Glomerular visceral epithelial cell (primary cell): ENCODE data around the gene DNAJC16.
A peak's percentile ranks its signal among the peaks of the same experiment; 100 is the strongest.
"Not testable (repeated sequence)": the region's sequence is repeated elsewhere in the genome, so short reads cannot be mapped to it uniquely, and the experiment has no call there.

Source experiments
- DNase-seq: peaks from one replicate; pipeline ENCODE4 v3.0.0-alpha.2; 2016; ENCODE audit errors: extremely low spot score

Gene DNAJC16

GRCh38 chr1:15507278-15507677, 19.4 kb upstream of the DNAJC16 start:
- no peak for DNase-seq

DNA sequence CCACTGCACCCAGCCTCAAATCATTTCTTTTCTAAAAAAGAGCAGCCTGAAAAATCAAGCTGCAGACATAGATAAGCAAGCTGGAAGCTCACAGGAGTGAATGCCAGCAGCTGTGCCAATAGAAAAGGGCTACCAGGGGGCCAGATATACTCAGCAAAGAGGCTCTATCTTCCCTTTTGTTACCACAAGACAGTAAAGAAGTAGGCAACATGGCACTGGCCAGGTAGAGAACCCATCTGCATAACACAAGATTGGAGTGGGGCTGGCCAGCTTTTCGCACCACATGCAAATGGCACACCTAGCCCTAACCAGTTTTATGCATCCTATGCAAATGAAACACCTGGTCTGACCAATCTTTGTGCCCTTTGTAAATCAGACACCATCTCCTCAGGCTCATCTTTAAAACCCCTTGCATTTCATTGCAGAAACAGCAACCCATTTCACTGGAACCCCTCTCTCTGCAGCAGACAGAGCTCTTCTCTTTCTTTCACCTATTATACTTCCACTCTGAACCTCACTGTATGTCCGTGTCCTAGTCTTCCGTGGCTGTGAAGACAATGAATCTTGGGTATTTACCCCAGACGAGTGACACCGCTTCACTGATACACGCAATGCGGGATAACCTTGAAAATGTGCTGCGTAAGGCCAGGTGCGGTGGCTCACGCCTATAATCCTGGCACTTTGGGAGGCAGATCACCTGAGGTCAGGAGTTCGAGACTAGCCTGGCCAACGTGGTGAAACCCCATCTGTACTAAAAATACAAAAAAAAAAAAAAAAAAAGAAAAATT, 17.8 kb upstream of the DNAJC16 start:
- no peak for DNase-seq

DNA sequence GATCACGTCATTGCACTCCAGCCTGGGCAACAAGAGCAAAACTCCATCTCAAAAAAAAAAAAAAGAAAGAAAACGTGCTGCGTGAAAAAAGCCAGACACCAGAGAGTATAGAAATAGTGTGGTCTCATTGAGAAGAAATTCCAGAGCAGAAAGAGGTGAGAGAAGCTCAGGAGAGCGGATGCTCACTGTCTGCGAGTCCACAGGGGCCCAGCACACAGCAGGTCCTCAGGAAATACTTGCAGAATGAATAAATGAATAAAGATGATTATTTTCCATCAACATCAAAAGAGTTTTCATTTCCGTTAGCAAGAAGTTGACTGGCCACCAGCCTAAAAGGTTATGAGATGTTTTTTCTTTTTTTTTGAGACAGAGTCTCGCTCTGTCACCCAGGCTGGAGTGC, 17.1 kb upstream of the DNAJC16 start:
- DNase-seq: no peak

DNA sequence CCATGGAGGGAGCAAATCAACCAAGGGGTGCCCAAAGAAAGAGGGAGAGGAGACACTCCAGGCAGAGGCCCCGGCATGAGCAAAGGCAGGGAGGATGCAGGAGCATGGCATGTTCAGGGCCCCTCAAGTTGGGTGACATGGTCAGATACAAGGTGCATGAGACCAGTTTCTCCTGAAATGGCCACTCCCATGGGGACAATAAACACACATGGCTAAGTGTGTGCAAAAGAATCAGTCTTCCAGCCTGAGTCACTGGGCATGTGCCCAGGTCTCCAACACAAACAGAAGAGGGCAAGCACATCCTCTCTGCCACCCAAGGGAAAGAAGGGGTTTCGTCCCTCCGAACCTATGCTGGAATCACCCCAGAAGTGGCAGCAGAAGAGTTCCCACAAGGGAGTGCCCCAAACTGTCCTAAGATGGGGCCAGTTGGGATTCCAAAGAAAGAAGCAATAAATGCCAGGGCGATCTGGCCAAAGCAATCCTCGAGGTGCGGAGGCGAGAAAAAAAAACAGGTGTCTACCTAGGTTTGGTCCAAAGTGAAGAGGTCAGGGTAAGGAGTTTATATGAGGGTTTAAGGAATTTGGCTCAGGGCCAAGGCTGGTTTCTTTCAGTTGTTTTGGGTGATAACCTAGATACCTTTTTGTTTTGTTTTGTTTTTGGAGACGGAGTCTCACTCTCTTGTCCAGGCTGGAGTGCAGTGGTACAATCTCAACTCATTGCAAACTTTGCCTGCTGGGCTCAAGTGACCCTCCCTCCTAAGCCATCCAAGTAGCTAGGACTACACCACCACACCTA, 15.8 kb upstream of the DNAJC16 start:
- DNase-seq: no peak

DNA sequence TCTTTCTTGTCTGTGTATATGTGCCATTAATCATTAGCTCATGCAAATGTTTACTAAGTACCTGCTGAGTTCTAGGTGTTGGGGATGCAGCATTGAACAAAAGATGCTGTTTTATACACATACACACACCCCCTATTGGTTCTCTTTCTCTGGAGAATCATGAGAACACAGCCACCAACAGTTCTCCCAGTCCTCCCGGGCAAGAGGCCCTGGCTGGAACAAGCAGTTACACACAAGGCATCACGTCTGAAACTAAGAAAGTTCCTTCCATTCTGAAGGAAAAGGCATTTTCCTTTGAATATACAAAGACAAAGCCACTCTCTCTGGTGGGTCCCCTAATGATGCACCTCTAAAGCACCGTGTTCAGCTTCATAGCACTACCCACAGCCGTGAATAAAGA, 13.5 kb upstream of the DNAJC16 start:
- no peak for DNase-seq

DNA sequence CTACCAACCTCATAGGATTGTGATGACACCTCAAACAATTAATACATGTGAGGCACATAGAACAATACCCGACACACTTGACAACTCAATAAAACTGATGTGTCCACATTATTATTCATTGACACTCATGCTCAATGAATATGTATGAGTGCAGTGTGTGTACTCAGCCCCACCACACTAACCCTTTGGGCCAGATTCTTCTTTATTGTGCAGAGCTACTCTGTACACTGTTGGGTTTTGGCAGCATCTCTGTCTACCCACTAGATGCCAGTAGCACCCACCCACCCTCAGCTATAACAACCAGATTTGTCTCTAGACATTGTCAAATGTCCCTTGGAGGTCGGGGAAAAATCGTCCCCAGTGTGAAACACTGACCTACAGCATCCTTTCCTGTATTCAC, 12.7 kb upstream of the DNAJC16 start:
- no peak for DNase-seq

DNA sequence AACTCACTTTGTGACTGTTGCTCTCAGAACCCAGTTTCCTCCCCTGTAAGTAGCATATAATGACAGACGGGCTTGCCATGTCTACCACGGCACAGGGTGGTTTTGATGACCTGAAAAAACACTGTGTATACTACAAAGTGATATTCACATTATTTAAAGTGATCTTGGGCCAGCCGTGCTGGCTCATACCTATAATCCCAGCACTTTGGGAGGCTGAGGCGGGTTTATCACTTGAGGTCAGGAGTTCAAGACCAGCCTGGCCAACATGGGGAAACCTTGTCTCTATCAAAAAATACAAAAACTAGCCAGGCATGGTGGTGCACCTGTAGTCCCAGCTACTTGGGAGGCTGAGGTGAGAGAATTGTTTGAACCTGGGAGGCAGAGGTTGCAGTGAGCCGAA, 12.1 kb upstream of the DNAJC16 start:
- DNase-seq: not testable (repeated sequence)

- no peak for DNase-seq
Measured at GRCh38 chr1:15515022-15515663, 11.5 kb upstream of the DNAJC16 start.

GRCh38 chr1:15519625-15520024, 7.0 kb upstream of the DNAJC16 start:
- DNase-seq: no peak

GRCh38 chr1:15521206-15521906, 5.3 kb upstream of the DNAJC16 start:
- DNase-seq: not testable (repeated sequence)

DNA sequence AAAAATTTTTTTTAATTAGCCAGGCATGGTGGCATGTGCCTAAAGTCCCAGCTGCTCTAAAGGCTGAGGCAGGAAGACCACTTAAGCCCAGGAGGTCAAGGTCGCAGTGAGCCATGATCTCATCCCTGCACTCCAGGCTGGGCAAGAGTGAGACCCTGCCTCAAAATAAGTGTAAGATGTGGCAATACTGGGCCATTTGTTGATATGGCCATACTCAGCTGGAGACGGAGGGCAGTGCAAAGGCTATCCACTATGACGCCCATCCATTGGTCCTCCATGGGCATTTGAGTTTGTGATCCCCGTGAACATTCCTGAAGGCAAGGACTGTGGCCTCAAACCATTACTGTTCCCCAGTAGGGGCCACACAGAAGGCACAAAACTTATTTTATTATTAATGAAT, 4.1 kb upstream of the DNAJC16 start:
- DNase-seq: no peak

GRCh38 chr1:15523104-15524020, 3.3 kb upstream of the DNAJC16 start:
- DNase-seq: no peak

GRCh38 chr1:15524021-15524282, 2.7 kb upstream of the DNAJC16 start, which contains the start of gene CASP9:
Gene CASP9, minus strand, starts transcription at chr1:15524215. Its CDS starts 15 bp downstream, at chr1:15524200.
- no peak for DNase-seq

DNA sequence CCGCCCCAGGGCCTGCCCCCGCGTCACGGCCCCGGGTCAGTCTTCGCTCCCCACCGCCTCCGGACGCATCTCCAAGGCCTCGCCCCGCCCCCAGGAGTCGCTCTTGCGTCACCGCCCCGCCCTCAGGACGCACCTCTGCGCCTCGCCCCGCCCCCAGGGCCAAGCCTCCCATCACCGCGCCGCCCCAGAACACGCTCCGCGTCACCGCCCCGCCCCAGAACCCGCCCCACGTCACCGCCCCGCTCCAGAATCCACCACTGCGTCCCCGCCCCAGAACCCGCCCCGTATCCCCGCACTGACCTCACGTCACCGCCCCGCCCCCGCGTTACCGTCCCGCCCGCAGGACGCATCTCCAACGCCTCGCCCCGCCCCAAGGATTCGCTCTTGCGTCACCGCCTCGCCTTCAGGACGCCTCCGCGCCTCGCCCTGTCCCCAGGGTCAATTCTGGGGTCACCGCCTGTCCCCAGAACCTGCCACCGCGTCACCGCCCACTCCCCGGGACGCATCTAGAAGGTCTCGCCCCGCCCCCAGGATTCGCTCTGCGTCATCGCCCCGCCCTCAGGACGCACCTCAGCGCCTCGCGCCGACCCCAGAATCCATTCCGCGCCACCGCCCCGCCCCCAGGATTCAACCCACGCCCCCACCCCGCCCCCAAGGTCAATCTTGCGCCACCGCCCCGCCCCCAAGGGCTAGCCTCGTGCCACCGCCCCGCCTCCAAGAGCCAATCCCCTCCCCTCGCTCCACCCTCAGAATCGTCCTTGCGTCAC, 2.2 kb upstream of the DNAJC16 start:
- DNase-seq: peak; percentile 99

- no peak for DNase-seq
Measured at GRCh38 chr1:15525050-15526020, 1.3 kb upstream of the DNAJC16 start.

DNA sequence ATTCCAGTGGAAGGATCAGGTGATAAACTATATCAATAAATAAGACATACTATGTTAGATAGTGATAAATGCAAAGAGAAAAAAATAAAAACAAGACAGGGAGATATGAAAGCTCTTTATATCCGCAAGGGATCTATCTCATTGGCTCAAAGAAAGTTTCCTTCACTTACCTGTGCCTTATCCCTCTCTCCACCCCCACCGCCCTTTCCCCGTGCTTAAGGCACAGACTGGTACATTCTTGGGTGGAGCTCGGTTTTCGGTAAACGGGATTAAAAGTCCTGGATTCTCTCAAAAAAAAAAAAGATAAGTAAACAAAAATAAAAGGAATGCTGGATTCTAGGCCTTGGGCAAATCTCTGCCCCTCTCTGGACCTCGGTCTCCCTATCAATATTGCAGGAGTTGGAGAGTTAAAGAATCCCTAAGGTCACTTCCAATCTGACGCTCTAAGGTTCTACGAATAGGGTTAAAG, 593 bp upstream of the DNAJC16 start:
- DNase-seq: no peak

DNA sequence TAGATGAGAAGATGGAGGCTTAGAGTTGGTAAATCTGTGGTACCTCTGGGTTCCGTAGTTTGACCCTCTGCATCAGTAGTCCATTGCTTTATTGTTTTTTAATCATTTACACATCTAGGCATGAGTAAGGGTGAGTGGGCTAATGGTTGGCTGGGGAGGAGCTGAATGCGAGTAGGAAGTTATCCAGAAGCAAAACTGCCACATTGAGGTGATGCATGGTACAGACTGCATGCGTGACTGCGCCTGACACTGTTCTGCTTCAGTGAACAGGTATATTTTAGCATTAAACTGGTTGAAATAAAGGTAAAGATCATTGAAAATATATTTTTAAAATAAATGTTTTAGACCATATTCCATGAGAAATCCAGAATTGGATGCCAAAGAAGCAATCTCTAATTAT, 4.4 kb downstream of the DNAJC16 start:
- DNase-seq: peak; percentile 82

DNA sequence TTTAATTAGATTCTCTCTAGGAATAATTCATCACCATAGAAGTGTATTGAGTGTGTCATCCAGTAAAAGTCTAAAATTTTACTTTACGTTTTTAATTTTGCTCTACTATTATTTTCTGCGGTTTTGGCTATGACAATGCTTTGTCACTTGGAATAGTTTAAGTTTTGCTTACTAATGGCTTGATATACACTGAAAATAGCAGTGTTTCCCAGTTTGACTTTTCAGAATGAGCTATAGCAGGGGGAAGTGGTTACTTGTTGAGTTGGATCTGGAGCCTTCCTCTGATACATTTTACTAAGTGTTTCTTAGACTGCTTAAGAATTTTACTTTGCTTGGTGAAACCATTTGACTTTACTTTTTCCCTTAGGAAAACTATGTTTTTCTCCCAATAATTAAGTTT, 5.0 kb downstream of the DNAJC16 start:
- DNase-seq: no peak

GRCh38 chr1:15538771-15539170, 12.1 kb downstream of the DNAJC16 start:
- no peak for DNase-seq
